ENCODE data around the gene CREB3L2. TPM values are rescaled to one million over a fixed set of nuclear protein-coding genes. Genes with fewer than 3 reads are reported as not detected.
A peak's percentile ranks its signal among the peaks of the same experiment; 100 is the strongest.

Gene CREB3L2
- 9.3 and 18.1 TPM in 2 replicates for total RNA-seq (2014; rRNA removed)
- Bru-seq, nascent RNA: percentile 93 among the genes with signal in this experiment
- BruChase-seq, experiment 1, labeled RNA remaining after a 6-hour chase: percentile 86 among the genes with signal in this experiment
- BruChase-seq, experiment 2, labeled RNA remaining after a 2-hour chase: percentile 82 among the genes with signal in this experiment
- long read RNA-seq, partial matches to known transcripts: 5 of 38 reads
- long read RNA-seq, other reads (novel, unspliced or antisense): 32 of 38 reads

GRCh38 chr7:138001529-138002095 lies at the start of gene CREB3L2:
TSS of gene CREB3L2 (minus strand) at chr7:138002086. CDS start at chr7:138001705, 381 bp downstream.
- DNase-seq (peak; percentile 32), ATAC-seq (peak; percentile 40)
- H3K79me2 ChIP-seq (ENCODE audit: low read length): peaks cover 48% of the 10 kb centered on the region
- H3K4me2 ChIP-seq (ENCODE audit: low read length): peak within 1 kb of the TSS; percentile 96
- ChIA-PET CTCF (interaction anchor here (0.6 to 1.7 kb wide), 4 partner anchors 19 to 98 kb away, joined by 4 to 8 read pairs (median 4); no protein-coding TSS in a partner anchor), POLR2A (ENCODE audit: unreplicated experiment) (no interaction called here)
- peaks cover 26% of the 10 kb centered on the region for H3K4me1 ChIP-seq (ENCODE audit: insufficient read depth, low read length)
- peak within 1 kb of the TSS; percentile 95 for H3K4me3 ChIP-seq (ENCODE audit: low read length)
- TF ChIP-seq EZH2phosphoT487 (IDR thresholded peaks at IDR 0.05; ENCODE audit: borderline replicate concordance, low read length): no peak
- no peak for TF ChIP-seq CTCF (conservative IDR thresholded peaks at IDR 0.05; ENCODE audit: low read depth, low read length)
- TF ChIP-seq EZH2 (IDR thresholded peaks at IDR 0.05; ENCODE audit: low read length, unreplicated experiment): no peak
- no peaks in the 10 kb centered on the region for H4K20me1 ChIP-seq (ENCODE audit: low read length)
- peak within 1 kb of the TSS; percentile 91 for H3K9ac ChIP-seq (ENCODE audit: low read length)
- H3F3A ChIP-seq (ENCODE audit: low read length, unreplicated experiment): no peaks in the 10 kb centered on the region
- H2AFZ ChIP-seq (ENCODE audit: low read length): peak within 1 kb of the TSS; percentile 95
- H3K9me3 ChIP-seq (ENCODE audit: low read length): no peaks in the 10 kb centered on the region
- no peaks in the 10 kb centered on the region for H3K9me2 ChIP-seq (replicated peaks; ENCODE audit: low read length)
- H3K27ac ChIP-seq (ENCODE audit: low read length): peak within 1 kb of the TSS; percentile 76
- H3K36me3 ChIP-seq (ENCODE audit: low read depth, low read length): no peaks in the 10 kb centered on the region
- H3K27me3 ChIP-seq (ENCODE audit: low read length): no peaks in the 10 kb centered on the region
- BruUV-seq (replicated peaks): TSS peak; percentile 68
- intact Hi-C loops (cut with micrococcal nuclease): loop anchor here (1.0 to 2.0 kb wide), 4 partner anchors 23 to 98 kb away; no protein-coding TSS in a partner anchor

- Histone ChIP-seq H3K27ac (ENCODE audit: low read length) (no peak overlapping the region), H2AFZ (ENCODE audit: low read length) (no peak overlapping the region), H3K36me3 (ENCODE audit: low read depth, low read length) (no peaks in the 10 kb centered on the region), H3K4me3 (ENCODE audit: low read length) (no peak overlapping the region), H3K4me2 (ENCODE audit: low read length) (no peak overlapping the region), H3K9me2 (replicated peaks; ENCODE audit: low read length) (no peaks in the 10 kb centered on the region), H3K27me3 (ENCODE audit: low read length) (no peaks in the 10 kb centered on the region), H3K4me1 (ENCODE audit: insufficient read depth, low read length) (no peaks in the 10 kb centered on the region), H4K20me1 (ENCODE audit: low read length) (no peaks in the 10 kb centered on the region), H3K9ac (ENCODE audit: low read length) (no peak overlapping the region), H3K79me2 (ENCODE audit: low read length) (no peaks in the 10 kb centered on the region), H3F3A (ENCODE audit: low read length, unreplicated experiment) (no peaks in the 10 kb centered on the region), H3K9me3 (ENCODE audit: low read length) (no peaks in the 10 kb centered on the region)
- intact Hi-C loops (cut with micrococcal nuclease): no loop called here
- no TSS peak for BruUV-seq (replicated peaks)
- ChIA-PET CTCF (interaction anchor here (0.6 kb wide), 1 partner anchor 1067 kb away, joined by 3 read pairs; no protein-coding TSS in a partner anchor), POLR2A (ENCODE audit: unreplicated experiment) (no interaction called here)
- TF ChIP-seq EZH2 (IDR thresholded peaks at IDR 0.05; ENCODE audit: low read length, unreplicated experiment): no peak
- no peak for TF ChIP-seq EZH2phosphoT487 (IDR thresholded peaks at IDR 0.05; ENCODE audit: borderline replicate concordance, low read length)
- no peak for TF ChIP-seq CTCF (conservative IDR thresholded peaks at IDR 0.05; ENCODE audit: low read depth, low read length)
- DNase-seq (no peak), ATAC-seq (no peak)
Observed at GRCh38 chr7:138049505-138050116, 47.7 kb upstream of the CREB3L2 start.

All from PC-3 (cell line).